HG03108 (cell line): ENCODE measurements around the gene ICOSLG.
"Not testable (repeated sequence)": the region's sequence is repeated elsewhere in the genome, so short reads cannot be mapped to it uniquely, and the experiment has no call there.

Experiments used
- ATAC-seq: cut with Tn5 transposase; IDR thresholded peaks from one replicate; pipeline ENCODE4 v1.9.1; 2021; ENCODE audit warnings: moderate library complexity; ENCODE audit not compliant: unreplicated experiment

Gene ICOSLG

GRCh38 chr21:44184862-44185261 lies 55.9 kb downstream of the ICOSLG start:
- not testable (repeated sequence) for ATAC-seq

- ATAC-seq: not testable (repeated sequence)
Measured at GRCh38 chr21:44182202-44182601, 58.5 kb downstream of the ICOSLG start.

GRCh38 chr21:44181506-44181905 lies 59.2 kb downstream of the ICOSLG start:
- not testable (repeated sequence) for ATAC-seq

- ATAC-seq: not testable (repeated sequence)
Measured at GRCh38 chr21:44176127-44176526, 64.6 kb downstream of the ICOSLG start.

- peak; percentile 56 for ATAC-seq
Measured at GRCh38 chr21:44175189-44175588, 65.6 kb downstream of the ICOSLG start.
